SIG-M5 treated with dmso at 0.1 percent for 504 hours (cell line): Measurements from ENCODE around the gene LRP8.

ENCODE experiments used
- DNase-seq: peaks from one replicate; lab custom pipeline; 2025; ENCODE audit not compliant: unreplicated experiment; lab: John Stamatoyannopoulos, UW

The LRP8 gene

GRCh38 chr1:53328009-53328461, at the start of gene LRP8:
TSS of gene LRP8 (minus strand) at chr1:53328070. CDS start at chr1:53327912, 158 bp downstream.
- DNase-seq, result peak; percentile 73

DNA sequence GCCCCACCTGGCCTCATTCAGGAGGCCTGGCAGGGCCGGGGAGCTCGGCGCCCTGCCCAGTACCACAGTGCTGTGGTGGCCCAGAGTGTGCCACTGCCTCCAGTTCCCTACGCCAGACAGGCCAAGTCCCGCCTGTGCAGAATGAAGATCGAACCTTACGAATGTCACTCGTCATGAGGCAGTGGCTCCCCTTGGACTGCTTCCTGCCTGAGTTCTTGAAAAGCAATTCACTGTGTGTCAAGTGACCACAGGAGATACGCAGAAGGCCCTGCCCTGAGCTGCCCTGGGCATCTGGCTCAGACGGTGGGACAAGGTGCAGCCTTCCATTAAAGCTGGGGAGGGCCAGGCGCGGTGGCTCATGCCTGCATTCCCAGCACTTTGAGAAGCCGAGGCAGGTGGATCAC, 49.6 kb upstream of the LRP8 start:
- DNase-seq, result no peak

GRCh38 chr1:53376742-53377437, 49.0 kb upstream of the LRP8 start:
- no peak for DNase-seq

- DNase-seq, result no peak
These were observed 48.2 kb upstream of the LRP8 start for GRCh38 chr1:53376041-53376461.

GRCh38 chr1:53375440-53375839, 47.6 kb upstream of the LRP8 start:
- no peak for DNase-seq

- DNase-seq, result no peak
These were observed 45.4 kb upstream of the LRP8 start for GRCh38 chr1:53373246-53373645.

GRCh38 chr1:53372501-53372951, 44.7 kb upstream of the LRP8 start:
- DNase-seq, result no peak

DNA sequence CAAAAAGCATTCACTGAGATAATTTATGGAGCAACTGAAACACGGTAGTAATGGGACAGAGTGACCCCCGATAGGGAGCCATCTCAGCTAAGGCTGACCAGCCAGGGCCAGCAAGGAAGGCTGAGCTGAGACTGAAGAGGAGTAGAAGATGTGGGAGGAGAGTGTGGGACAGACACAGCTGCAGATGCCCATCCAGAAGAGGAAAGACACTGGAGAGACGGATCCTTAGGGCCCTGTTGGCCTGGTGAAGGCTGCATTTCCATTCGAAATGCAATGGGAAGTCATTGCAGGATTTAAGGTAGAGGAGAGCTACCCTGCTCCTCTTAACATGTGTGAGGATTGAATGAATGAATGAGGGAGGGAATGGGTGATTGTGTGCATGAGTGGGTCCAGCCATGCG, 44.0 kb upstream of the LRP8 start:
- DNase-seq, result no peak

DNA sequence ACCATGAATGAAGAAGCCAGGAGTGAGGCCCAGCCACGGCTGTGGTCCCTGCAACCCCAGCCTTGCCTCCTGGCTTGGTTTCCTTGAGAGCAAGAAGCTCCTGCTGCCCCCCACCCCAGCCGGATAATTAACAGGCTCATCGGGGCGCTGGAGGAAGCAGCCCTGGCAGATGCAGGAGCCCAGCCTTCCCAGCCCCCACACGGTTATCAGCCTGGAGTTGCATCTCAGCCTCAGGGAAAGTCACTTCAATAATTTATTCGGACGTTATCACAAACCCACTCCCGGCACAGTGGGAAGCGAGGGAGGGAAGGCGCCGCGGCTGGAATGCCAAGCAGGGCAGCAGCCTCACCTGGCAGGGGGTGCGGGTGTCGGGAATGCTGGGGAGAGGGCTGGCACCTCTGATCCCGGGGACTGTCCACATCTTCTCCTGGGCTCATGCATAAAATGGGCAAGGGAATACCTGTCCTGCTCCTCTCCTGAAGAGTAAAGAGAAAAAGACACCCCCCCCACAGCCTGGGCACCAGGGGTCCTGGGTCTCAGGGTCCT, 43.3 kb upstream of the LRP8 start:
- no peak for DNase-seq

DNA sequence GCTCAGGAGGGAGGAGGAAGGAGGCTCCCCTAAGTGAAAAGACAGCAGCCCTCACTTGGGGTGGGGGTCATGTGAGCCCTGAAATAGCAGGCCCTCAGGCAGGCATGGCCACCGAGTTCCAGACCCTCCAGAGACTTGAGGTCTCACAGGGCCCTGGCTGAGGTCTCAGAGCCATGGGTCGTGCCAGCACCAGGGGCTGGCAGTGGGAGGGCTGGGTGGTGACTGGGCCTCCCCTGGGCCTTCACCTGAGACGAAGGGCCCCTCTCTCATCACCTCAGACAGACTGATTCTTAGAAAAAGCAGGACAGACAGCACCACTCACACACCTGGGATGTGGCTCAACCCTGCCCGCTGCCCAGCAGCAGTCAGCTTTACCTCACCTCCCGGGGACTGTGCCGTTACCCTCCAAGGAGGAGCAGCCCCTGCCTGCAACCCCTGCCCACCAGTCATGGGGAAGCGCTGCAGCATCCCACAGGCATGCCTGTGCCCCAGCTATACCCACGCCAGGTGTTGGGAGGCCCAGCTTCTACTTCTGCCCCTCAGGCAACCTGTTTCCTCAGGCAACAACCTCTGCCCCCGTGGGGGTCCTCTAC, 42.6 kb upstream of the LRP8 start:
- no peak for DNase-seq

- no peak for DNase-seq
These were observed 41.9 kb upstream of the LRP8 start for GRCh38 chr1:53369761-53370160.

DNA sequence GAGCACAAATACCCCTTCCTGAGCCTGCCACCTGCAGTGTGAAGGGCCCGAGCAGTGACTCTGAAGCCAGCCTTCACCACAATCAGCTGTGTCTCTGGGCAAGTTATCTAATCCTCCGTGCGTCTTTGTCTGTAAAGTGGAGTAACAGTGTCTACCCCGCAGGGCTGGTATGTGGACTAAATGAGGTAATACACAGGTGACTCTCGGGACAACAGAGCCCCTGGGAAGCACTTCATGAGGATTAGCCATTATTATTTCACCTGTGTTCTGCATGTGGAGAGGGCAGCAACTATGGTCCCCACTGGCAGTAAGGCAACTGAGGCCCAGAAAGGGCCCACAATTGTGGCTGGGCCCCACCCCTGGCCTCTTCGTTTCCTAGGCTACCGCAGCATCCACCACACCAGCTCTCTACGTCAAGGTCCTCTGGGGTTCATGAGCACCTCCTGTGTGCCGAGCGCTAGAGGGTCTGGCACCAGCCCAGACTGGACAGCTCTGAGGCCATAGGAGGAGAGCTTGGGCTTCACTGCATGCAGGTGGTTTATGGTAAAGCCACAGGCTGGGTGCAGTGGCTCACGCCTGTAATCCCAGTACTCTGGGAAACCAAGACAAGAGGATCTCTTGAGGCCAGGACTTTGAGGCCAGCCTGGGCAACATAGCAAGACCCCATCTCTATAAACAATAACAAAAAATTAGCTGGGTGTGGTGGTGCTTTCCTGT, 41.3 kb upstream of the LRP8 start:
- DNase-seq, result no peak

GRCh38 chr1:53368314-53369033, 40.6 kb upstream of the LRP8 start:
- DNase-seq, result no peak

DNA sequence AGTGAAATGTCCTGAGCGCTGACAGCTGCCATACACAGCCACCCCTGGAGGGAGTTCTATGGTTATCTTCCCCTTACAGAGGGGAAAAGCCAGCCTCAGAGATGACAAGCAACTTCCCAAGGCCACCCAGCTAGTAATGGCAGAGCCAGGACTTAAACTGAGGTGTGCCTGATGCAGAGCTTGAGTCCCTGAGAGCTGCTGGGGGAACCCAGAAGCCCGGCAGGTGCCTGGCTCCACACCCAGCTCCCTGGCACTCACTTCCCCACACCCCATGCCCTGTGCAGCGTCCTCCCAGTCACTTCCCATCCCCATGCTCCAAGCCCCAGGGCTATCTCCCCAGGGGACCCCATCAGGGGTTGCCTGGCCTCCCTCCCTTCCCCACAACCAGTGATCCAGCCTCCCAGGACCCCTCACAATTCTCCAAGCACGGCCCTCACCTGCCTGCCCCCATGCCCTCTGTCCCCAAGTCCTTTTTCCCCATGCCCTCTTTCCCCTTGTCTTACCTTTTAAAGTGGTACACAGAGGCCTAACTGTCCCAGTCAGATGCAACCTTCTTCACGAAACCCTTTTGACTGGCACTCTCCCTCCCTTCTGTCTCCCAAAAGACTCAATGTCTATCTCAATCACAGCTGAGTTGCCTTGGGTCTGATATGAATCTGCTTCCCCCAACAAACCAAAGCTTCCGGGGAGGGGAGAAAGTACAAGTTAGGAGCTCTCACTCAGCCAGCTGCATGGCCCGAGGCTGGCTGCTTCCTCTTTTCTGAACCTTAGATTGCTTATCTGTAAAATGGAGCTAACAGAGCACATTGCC, 39.8 kb upstream of the LRP8 start:
- DNase-seq, result peak; percentile 76

DNA sequence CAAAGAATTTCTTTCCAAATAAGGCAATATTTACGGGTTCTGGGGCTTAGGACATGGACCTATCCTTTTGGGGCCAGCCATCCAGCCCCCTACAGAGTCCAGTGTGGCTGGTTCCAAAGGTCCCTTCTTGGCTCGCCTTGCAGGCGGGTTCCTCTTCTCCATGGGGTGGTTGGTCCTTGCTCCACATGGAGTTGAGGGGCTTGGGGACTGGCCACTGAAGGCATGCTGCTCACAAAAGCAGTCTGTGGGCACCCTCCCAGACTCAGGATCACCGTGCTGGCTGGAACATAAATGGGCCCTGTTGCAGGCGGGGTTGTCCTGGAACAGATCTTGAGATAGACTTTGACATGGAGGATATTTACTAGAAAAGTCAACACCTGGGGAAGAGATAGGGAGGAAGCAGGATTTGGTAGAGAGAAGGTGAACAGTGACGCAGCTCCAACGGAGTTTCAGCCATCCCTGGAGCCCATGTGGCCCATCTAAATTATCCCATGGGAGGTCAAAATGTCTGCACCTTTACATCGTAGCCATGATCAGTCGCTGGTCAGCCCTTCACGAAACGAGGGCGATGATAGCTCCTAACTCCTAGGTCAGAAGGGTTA, 39.1 kb upstream of the LRP8 start:
- no peak for DNase-seq

DNA sequence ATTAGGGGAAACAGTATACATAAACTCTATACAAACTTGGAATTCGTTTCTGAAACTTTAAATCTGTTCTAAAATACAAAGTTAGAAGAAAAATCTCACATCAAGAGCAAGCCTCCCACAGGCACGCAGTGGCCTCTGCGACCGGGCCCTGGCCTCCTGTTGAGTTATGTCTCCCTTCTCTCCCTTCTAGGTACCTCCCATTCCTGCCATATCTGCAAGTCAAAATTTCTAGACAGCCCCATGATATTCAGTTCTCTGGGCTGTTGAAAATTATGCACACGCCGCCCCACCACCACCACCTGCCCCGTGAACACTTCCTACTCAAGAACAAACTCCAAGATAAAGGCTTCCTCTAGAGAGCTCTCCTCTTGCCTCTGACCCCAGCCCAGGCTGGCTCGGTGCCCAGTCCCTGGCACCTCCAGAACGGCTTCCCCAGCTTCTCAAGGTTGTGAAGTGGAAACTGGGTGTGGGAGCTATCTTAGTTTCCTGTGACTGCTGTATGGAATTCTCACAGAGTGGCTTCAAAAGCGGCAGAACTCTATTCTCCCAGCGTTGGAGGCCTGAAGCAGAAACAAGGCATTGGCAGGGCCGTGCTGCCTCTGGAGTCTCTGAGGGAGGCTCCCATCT, 37.7 kb upstream of the LRP8 start:
- DNase-seq, result no peak

- DNase-seq, result no peak
These were observed 35.2 kb upstream of the LRP8 start for GRCh38 chr1:53362851-53363642.

DNA sequence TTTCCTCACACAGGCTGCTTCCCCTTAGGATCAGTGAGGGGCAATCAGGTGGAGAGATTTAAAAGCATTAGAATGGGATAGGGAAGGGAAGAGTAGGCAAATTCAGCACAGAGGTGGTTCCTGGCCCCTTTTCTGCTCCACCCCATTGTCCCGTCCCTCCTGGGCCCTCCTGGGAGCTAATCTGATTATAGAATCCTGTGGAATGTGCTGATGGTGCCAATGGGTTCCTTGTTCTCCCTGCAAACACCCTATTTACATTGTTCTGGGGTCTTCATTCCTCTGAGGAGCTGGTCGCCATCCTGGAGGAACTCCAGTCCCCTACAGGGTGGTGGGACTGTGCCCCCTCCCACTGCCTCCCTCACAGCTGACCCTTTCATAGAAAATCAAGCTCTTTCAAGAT, 34.4 kb upstream of the LRP8 start:
- no peak for DNase-seq

DNA sequence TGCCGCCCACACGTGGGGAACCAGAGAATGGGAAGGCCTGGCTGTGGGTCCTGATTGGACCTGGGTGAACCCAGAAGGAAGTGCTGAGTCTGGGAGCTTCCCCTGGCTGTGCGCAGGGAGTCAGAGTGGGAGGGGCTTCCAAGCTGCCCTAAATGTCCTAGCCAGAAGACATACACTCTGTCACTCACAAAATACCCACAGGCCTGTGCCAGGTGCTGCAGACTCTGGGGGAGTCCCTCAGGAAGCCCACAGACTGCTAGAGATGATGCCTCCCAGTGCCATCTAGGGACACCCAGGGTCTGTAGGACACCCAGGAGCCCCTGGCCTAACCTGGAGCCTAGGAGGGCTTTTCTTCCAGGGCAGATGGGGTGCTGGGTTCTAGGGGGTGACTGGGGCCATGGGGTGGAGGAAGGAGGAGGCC, 33.7 kb upstream of the LRP8 start:
- DNase-seq, result no peak
